ENCODE measurements around the gene GPR176.

GPR176 gene

GRCh38 chr15:39919748-39920509, at the start of gene GPR176:
Gene GPR176, minus strand, starts transcription at chr15:39920266. Its CDS starts 240 bp downstream, at chr15:39920026.
- DNase-seq = peak; percentile 51 to 74

GRCh38 chr15:39969002-39969394, 48.9 kb upstream of the GPR176 start:
- DNase-seq = no peak

- peak in 1 of 2 experiments; percentile 17 for DNase-seq
Measured at GRCh38 chr15:39968273-39969001, 48.4 kb upstream of the GPR176 start.

- DNase-seq = no peak
Measured at GRCh38 chr15:39966521-39966920, 46.5 kb upstream of the GPR176 start.

- DNase-seq = peak; percentile 83 to 89
Measured at GRCh38 chr15:39963786-39964185, 43.7 kb upstream of the GPR176 start.

GRCh38 chr15:39961051-39961450, 41.0 kb upstream of the GPR176 start:
- no peak for DNase-seq

- no peak for DNase-seq
Measured at GRCh38 chr15:39960411-39960810, 40.3 kb upstream of the GPR176 start.

- no peak for DNase-seq
Measured at GRCh38 chr15:39959411-39959810, 39.3 kb upstream of the GPR176 start.

- no peak for DNase-seq
Measured at GRCh38 chr15:39957481-39957880, 37.4 kb upstream of the GPR176 start.

- no peak for DNase-seq
Measured at GRCh38 chr15:39953521-39953920, 33.5 kb upstream of the GPR176 start.

- DNase-seq = no peak
Measured at GRCh38 chr15:39951561-39951960, 31.5 kb upstream of the GPR176 start.

- no peak for DNase-seq
Measured at GRCh38 chr15:39948817-39949216, 28.8 kb upstream of the GPR176 start.

GRCh38 chr15:39947401-39948197, 27.5 kb upstream of the GPR176 start:
- DNase-seq = no peak

GRCh38 chr15:39946862-39947261, 26.8 kb upstream of the GPR176 start:
- DNase-seq = no peak

GRCh38 chr15:39944726-39945125, 24.7 kb upstream of the GPR176 start:
- DNase-seq = no peak

GRCh38 chr15:39942753-39943150, 22.7 kb upstream of the GPR176 start:
- no peak for DNase-seq

GRCh38 chr15:39942101-39942752, 22.2 kb upstream of the GPR176 start:
- no peak for DNase-seq

GRCh38 chr15:39939487-39940452, 19.7 kb upstream of the GPR176 start:
- no peak for DNase-seq

GRCh38 chr15:39937696-39938095, 17.6 kb upstream of the GPR176 start:
- DNase-seq = no peak

GRCh38 chr15:39936681-39937080, 16.6 kb upstream of the GPR176 start:
- DNase-seq = no peak

GRCh38 chr15:39936187-39936586, 16.1 kb upstream of the GPR176 start:
- no peak for DNase-seq

- DNase-seq = peak in 1 of 2 experiments; percentile 12
Measured at GRCh38 chr15:39935241-39935640, 15.2 kb upstream of the GPR176 start.
